Endothelial cell (in vitro differentiated cells): ENCODE results near the gene CPEB3. TPM values are rescaled to one million over a fixed set of nuclear protein-coding genes. Genes with fewer than 3 reads are reported as not detected.

ENCODE experiments used
- DNase-seq: peaks from one replicate; pipeline ENCODE4 v3.0.0; 2021; ENCODE audit warnings: low spot score
- H3K27ac Mint-ChIP-seq: one replicate; pipeline ENCODE4 v1.8.0; 2021; ENCODE audit warnings: mixed read lengths, inconsistent platforms; ENCODE audit not compliant: unreplicated experiment
- H3K27me3 Mint-ChIP-seq: one replicate; pipeline ENCODE4 v1.8.0; 2021; ENCODE audit warnings: mild to moderate bottlenecking, moderate library complexity, mixed read lengths, inconsistent platforms; ENCODE audit not compliant: unreplicated experiment
- H3K36me3 Mint-ChIP-seq: one replicate; pipeline ENCODE4 v1.8.0; 2021; ENCODE audit warnings: mild to moderate bottlenecking, low read depth, mixed read lengths, inconsistent platforms; ENCODE audit not compliant: unreplicated experiment
- H3K4me1 Mint-ChIP-seq: one replicate; pipeline ENCODE4 v1.8.0; 2021; ENCODE audit warnings: mild to moderate bottlenecking, mixed read lengths, inconsistent platforms; ENCODE audit not compliant: unreplicated experiment
- H3K4me3 Mint-ChIP-seq: one replicate; pipeline ENCODE4 v1.8.0; 2021; ENCODE audit warnings: mild to moderate bottlenecking, mixed read lengths, inconsistent platforms; ENCODE audit not compliant: unreplicated experiment
- H3K9me3 Mint-ChIP-seq: one replicate; pipeline ENCODE4 v1.8.0; 2021; ENCODE audit warnings: mixed read lengths, inconsistent platforms; ENCODE audit not compliant: unreplicated experiment
- CTCF ChIP-seq: fragments of 200-600 bp; sonication (generic); IDR thresholded peaks from one replicate; pipeline ENCODE4 v1.5.0; 2021; ENCODE audit warnings: antibody characterized with exemption; ENCODE audit not compliant: unreplicated experiment
- total RNA-seq: library from RNA; stranded (reverse); fragmentation: NEBNext Ultra II Directional; extraction: Animal tissue kit (Norgen Biotek cat#: 25700); gene quantifications from one replicate; pipeline ENCODE4 v1.2.1, GENCODE V29; 2021; ENCODE audit not compliant: unreplicated experiment

CPEB3 gene
- total RNA-seq, 1 donor from 2014 or later = 2.4 TPM

GRCh38 chr10:92316610-92317009, 25.7 kb upstream of the CPEB3 start:
- no peak overlapping the region for H3K27ac Mint-ChIP-seq
- H3K4me3 Mint-ChIP-seq = no peak overlapping the region
- peaks cover 15% of the 10 kb centered on the region for H3K36me3 Mint-ChIP-seq

GRCh38 chr10:92313750-92314149, 22.9 kb upstream of the CPEB3 start:
- no peak overlapping the region for H3K27ac Mint-ChIP-seq
- no peak for TF ChIP-seq CTCF
- no peak overlapping the region for H3K4me3 Mint-ChIP-seq
- DNase-seq = no peak
- no peaks in the 10 kb centered on the region for H3K4me1 Mint-ChIP-seq
- H3K27me3 Mint-ChIP-seq = no peaks in the 10 kb centered on the region
- no peaks in the 10 kb centered on the region for H3K9me3 Mint-ChIP-seq
- H3K36me3 Mint-ChIP-seq = peaks cover 9% of the 10 kb centered on the region

More at GRCh38 chr10:92316610-92317009, 25.7 kb upstream of the CPEB3 start:
- Mint-ChIP-seq H3K4me1 (no peaks in the 10 kb centered on the region), H3K9me3 (no peaks in the 10 kb centered on the region), H3K27me3 (no peaks in the 10 kb centered on the region)
- no peak for DNase-seq
- no peak for TF ChIP-seq CTCF

- no peaks in the 10 kb centered on the region for H3K9me3 Mint-ChIP-seq
- no peaks in the 10 kb centered on the region for H3K27me3 Mint-ChIP-seq
- DNase-seq = no peak
- H3K36me3 Mint-ChIP-seq = peaks cover 9% of the 10 kb centered on the region
- H3K27ac Mint-ChIP-seq = no peak overlapping the region
- H3K4me3 Mint-ChIP-seq = no peak overlapping the region
- TF ChIP-seq CTCF = no peak
- H3K4me1 Mint-ChIP-seq = peaks cover 4% of the 10 kb centered on the region
These were observed 18.4 kb upstream of the CPEB3 start for GRCh38 chr10:92309272-92309671.

GRCh38 chr10:92305133-92306072, 14.5 kb upstream of the CPEB3 start:
- Mint-ChIP-seq H3K27ac (no peak overlapping the region), H3K36me3 (no peaks in the 10 kb centered on the region), H3K4me1 (peaks cover 11% of the 10 kb centered on the region), H3K9me3 (no peaks in the 10 kb centered on the region), H3K4me3 (no peak overlapping the region), H3K27me3 (no peaks in the 10 kb centered on the region)
- TF ChIP-seq CTCF = no peak
- DNase-seq = no peak

GRCh38 chr10:92304061-92304460, 13.2 kb upstream of the CPEB3 start:
- no peak for TF ChIP-seq CTCF
- DNase-seq = no peak
- Mint-ChIP-seq H3K27ac (no peak overlapping the region), H3K36me3 (no peaks in the 10 kb centered on the region), H3K9me3 (no peaks in the 10 kb centered on the region), H3K4me1 (peaks cover 14% of the 10 kb centered on the region), H3K27me3 (peaks cover 2% of the 10 kb centered on the region), H3K4me3 (no peak overlapping the region)
